ENCODE results near the gene ANKRD23.

Gene ANKRD23

GRCh38 chr2:96881349-96882195 is 37.8 kb upstream of the ANKRD23 start:
- peaks cover 1% of the 10 kb centered on the region for H3K27me3 Mint-ChIP-seq
- no peak overlapping the region for H3K4me3 Mint-ChIP-seq
- H3K4me1 Mint-ChIP-seq = no peaks in the 10 kb centered on the region
- H3K36me3 Mint-ChIP-seq = no peaks in the 10 kb centered on the region
- H3K27ac Mint-ChIP-seq = no peak overlapping the region
- H3K9me3 Mint-ChIP-seq = no peaks in the 10 kb centered on the region
- no peak for DNase-seq (ENCODE audit: low spot score in 2 of 2)
- ATAC-seq (ENCODE audit: low read depth) = no peak

DNA sequence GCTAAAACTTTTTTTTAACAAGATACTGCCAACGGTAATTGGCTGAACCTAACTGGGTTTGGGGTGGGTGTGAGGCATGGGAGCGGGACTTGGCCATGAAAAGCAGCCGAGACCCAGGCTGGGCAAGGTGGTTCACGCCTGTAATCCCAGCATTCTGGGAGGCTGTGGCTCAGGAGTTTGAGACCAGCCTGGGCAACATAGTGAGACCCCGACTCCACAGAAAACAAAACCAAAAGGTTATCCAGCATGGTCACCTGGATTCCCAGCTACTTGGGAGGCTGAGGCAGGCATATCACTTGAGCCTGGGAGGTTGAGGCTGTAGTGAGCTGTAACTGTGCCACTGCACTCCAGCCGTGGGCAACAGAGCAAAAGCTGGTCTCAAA is 37.1 kb upstream of the ANKRD23 start:
- no peak for DNase-seq (ENCODE audit: low spot score in 2 of 2)
- Mint-ChIP-seq H3K9me3 (no peaks in the 10 kb centered on the region), H3K27me3 (peaks cover 3% of the 10 kb centered on the region), H3K4me1 (no peaks in the 10 kb centered on the region), H3K27ac (no peak overlapping the region), H3K4me3 (no peak overlapping the region), H3K36me3 (no peaks in the 10 kb centered on the region)
- ATAC-seq (ENCODE audit: low read depth) = no peak

GRCh38 chr2:96879545-96880040 is 35.8 kb upstream of the ANKRD23 start:
- Mint-ChIP-seq H3K4me1 (peaks cover 2% of the 10 kb centered on the region), H3K9me3 (no peaks in the 10 kb centered on the region), H3K27ac (no peak overlapping the region), H3K27me3 (peaks cover 4% of the 10 kb centered on the region), H3K36me3 (no peaks in the 10 kb centered on the region), H3K4me3 (no peak overlapping the region)
- ATAC-seq (ENCODE audit: low read depth) (no peak), DNase-seq (ENCODE audit: low spot score in 2 of 2) (no peak)

DNA sequence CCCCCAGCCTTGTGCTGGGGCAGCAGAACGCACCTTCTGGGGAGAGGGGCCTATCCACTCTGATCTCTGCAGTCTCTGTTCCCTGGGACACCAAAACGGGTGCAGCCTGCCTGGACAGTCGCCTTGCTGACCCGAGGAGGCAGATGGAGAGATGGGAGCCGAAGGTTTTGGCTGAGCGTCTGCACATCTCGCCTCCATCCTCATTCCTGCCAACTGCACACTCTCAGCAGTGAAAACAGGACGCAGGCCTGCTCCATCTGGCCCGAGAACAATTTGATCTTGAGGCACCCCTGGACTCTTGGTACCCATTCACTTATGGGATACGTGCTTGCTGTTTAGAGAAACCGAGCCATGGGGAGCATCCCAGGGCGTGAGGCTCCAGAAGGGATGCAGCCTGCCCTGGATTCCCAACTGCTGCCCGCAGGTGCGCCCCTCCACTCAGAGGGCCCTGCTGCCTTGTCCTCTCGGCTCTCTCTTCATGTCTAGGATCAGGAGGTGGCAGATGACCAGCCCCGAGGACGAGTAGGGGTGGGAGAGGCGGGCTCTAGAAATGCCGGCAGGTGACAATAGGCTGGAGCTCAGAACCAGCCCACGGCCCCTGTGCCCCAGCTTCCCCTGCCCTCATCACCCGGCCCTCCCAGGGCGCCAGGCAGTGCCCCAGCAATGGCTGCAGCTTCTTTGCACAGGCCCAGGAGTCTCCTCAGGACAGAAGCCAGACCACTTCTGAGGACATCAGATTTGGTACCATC is 35.1 kb upstream of the ANKRD23 start:
- Mint-ChIP-seq H3K4me3 (no peak overlapping the region), H3K27me3 (peaks cover 4% of the 10 kb centered on the region), H3K36me3 (no peaks in the 10 kb centered on the region)

DNA sequence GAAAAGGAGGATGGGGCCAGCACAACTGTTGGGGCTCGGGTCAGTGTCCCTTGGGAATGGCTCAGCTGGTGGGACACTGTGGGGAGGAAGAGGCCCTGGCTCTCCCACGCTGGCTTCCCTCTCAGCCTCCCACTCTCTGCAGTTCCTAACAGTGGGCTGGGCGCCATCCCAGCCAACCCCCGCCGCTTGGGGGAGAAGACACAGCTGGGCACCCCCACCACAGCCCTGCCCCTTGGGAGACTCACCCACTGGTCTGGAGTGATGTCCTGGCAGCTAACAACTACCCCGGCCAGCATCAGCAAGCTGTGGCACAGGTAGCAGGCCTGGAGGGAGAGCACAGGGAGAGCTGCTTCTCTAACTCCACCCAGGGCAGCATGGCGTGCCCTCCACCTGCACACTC is 34.4 kb upstream of the ANKRD23 start:
- no peak overlapping the region for H3K4me3 Mint-ChIP-seq
- H3K9me3 Mint-ChIP-seq = no peaks in the 10 kb centered on the region
- DNase-seq (ENCODE audit: low spot score in 2 of 2) (no peak), ATAC-seq (ENCODE audit: low read depth) (no peak)
- no peaks in the 10 kb centered on the region for H3K36me3 Mint-ChIP-seq
- peaks cover 8% of the 10 kb centered on the region for H3K4me1 Mint-ChIP-seq
- H3K27me3 Mint-ChIP-seq = peaks cover 4% of the 10 kb centered on the region
- no peak overlapping the region for H3K27ac Mint-ChIP-seq

More for the DNA sequence above, 35.1 kb upstream of the ANKRD23 start:
- Mint-ChIP-seq H3K4me1 (peaks cover 8% of the 10 kb centered on the region), H3K9me3 (no peaks in the 10 kb centered on the region), H3K27ac (no peak overlapping the region)
- DNase-seq (ENCODE audit: low spot score in 2 of 2) (no peak), ATAC-seq (ENCODE audit: low read depth) (no peak)

DNA sequence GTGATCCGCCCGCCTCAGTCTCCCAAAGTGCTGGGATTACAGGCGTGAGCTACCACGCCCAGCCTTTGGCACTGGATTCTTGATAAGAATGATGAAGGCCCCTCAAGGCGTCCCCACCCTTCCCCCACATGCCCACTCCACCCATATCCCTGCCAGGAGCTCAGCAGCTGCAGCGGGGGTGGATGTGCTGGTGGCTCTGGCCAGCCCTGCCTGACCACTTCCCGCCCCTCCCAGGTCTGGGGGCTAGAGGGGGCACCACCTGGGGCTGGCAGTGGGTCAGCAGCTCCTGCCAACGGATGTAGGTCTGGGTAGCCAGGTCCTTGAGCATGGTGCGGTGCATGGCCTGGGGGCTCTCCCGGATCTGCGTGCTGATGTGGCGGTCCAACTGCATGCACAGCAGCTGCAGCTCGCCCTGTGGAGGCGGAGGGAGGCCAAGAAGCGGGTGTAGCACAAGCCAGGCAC is 33.8 kb upstream of the ANKRD23 start:
- H3K27ac Mint-ChIP-seq = no peak overlapping the region
- no peak for DNase-seq (ENCODE audit: low spot score in 2 of 2)
- H3K4me1 Mint-ChIP-seq = peaks cover 8% of the 10 kb centered on the region
- ATAC-seq (ENCODE audit: low read depth) = no peak
- no peaks in the 10 kb centered on the region for H3K36me3 Mint-ChIP-seq
- no peaks in the 10 kb centered on the region for H3K9me3 Mint-ChIP-seq
- no peak overlapping the region for H3K4me3 Mint-ChIP-seq
- H3K27me3 Mint-ChIP-seq = peaks cover 4% of the 10 kb centered on the region

DNA sequence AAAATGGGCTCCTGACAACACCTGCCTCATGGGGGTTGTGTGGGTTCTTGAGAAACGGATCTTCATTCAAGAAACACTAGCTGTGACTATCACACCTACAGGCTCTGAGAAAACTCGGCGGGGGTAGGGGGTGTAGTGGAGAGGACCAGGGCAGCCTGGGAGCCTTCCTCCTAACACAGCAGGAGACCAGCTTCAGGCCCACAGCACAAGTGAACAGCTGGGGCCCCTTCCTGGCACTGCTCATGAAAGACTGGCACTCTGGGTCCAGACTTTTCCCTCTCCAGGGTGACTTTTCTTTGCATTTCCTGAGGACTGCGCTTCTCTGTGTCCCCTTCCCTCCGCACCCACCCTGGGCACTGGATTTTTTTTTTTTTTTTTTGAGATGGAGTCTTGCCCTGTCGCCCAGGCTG is 33.2 kb upstream of the ANKRD23 start:
- Mint-ChIP-seq H3K4me3 (no peak overlapping the region), H3K9me3 (no peaks in the 10 kb centered on the region), H3K36me3 (no peaks in the 10 kb centered on the region), H3K27me3 (peaks cover 4% of the 10 kb centered on the region), H3K27ac (no peak overlapping the region), H3K4me1 (peaks cover 8% of the 10 kb centered on the region)
- DNase-seq (ENCODE audit: low spot score in 2 of 2) (no peak), ATAC-seq (ENCODE audit: low read depth) (no peak)

DNA sequence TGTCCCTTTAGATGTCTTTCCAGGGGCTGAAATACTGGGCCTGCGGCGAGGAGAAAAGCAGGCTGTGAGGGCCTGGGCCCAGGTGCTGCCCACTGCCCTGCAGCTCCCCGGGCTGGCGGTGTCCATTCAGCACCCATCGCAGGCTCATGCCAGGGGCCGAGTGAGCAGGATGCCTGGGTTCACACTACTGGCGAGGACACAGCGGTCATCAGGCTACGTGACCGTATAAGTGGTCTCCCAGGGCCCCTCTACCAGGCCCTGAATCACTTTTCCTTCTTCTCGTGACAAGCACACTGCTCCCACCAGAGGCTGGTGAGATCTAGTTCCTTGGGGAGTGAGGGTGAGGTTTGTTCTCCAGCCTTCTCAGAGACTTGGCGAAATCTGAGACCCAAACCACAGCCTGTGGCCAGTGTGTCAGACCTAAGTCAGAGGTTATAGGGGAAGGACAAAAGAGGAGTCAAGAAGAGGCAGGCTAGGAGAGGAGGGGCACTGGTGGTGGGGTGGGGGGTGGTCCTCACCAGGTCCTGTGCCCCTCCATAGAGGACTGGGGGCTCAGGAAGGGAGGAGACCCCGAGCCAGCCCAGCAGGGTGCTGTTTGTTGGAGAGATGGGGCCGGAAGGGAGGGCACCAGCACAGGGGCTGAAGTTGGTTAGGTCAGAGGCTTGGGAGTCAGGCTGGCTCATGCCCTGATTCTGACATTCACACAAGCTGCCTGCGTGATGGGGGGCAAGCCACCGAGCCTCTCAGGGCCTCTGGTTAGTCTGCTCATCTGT is 32.6 kb upstream of the ANKRD23 start:
- H3K36me3 Mint-ChIP-seq = no peaks in the 10 kb centered on the region
- peaks cover 8% of the 10 kb centered on the region for H3K4me1 Mint-ChIP-seq
- no peak overlapping the region for H3K4me3 Mint-ChIP-seq
- H3K27ac Mint-ChIP-seq = no peak overlapping the region
- H3K9me3 Mint-ChIP-seq = no peaks in the 10 kb centered on the region
- H3K27me3 Mint-ChIP-seq = peaks cover 4% of the 10 kb centered on the region
- DNase-seq (ENCODE audit: low spot score in 2 of 2) (no peak), ATAC-seq (ENCODE audit: low read depth) (no peak)

- peaks cover 5% of the 10 kb centered on the region for H3K27me3 Mint-ChIP-seq
- no peaks in the 10 kb centered on the region for H3K9me3 Mint-ChIP-seq
These were observed 31.9 kb upstream of the ANKRD23 start for GRCh38 chr2:96875498-96876268.

DNA sequence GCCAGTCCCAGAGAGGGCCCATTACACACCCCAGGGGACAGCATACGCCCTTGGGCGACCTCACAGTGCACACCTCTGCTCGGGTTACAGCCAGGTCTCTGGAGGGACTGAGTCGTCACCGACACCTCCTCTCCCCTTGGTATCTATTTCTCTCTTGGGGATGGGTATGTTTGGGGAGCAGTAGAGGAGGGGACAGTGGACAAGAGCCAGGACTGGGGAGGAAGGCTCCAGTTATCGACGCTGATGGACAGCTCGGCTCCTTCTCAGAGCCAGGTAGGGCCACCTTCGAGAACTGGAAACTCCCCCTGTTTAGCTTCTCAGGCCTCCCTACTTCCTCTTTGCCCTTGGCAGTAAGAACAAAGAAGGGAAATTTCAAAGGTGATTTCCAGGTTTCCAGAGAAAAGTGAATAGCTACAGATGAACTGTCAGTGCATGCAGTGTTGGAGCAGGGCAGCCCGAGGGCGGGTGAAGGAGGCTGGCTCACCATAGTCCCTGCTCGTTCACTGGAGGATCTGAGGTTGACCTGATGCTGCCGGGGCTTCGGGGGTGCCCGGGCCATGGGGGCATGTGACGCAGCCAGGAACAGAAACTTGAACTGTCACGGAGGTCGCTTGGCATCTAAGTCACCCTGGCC is 30.5 kb upstream of the ANKRD23 start:
- DNase-seq (ENCODE audit: low spot score in 2 of 2) (peak; percentile 57 to 63), ATAC-seq (ENCODE audit: low read depth) (peak; percentile 80)
- peaks cover 7% of the 10 kb centered on the region for H3K27me3 Mint-ChIP-seq
- peak overlapping the region; percentile 71 for H3K4me3 Mint-ChIP-seq
- peak overlapping the region; percentile 94 for H3K27ac Mint-ChIP-seq
- peaks cover 13% of the 10 kb centered on the region for H3K4me1 Mint-ChIP-seq
- no peaks in the 10 kb centered on the region for H3K36me3 Mint-ChIP-seq
- H3K9me3 Mint-ChIP-seq = no peaks in the 10 kb centered on the region

More at GRCh38 chr2:96875498-96876268, 31.9 kb upstream of the ANKRD23 start:
- ATAC-seq (ENCODE audit: low read depth) (no peak), DNase-seq (ENCODE audit: low spot score in 2 of 2) (no peak)
- Mint-ChIP-seq H3K4me1 (peaks cover 11% of the 10 kb centered on the region), H3K4me3 (no peak overlapping the region), H3K36me3 (no peaks in the 10 kb centered on the region), H3K27ac (peak overlapping the region; percentile 94)

GRCh38 chr2:96873651-96874096 is 29.9 kb upstream of the ANKRD23 start:
- Mint-ChIP-seq H3K4me1 (peaks cover 13% of the 10 kb centered on the region), H3K4me3 (no peak overlapping the region), H3K27ac (peak overlapping the region; percentile 94)

GRCh38 chr2:96872591-96873349 is 28.9 kb upstream of the ANKRD23 start:
- DNase-seq (ENCODE audit: low spot score in 2 of 2) = no peak
- Mint-ChIP-seq H3K4me1 (peaks cover 15% of the 10 kb centered on the region), H3K27ac (no peak overlapping the region), H3K4me3 (no peak overlapping the region), H3K9me3 (no peaks in the 10 kb centered on the region), H3K36me3 (no peaks in the 10 kb centered on the region), H3K27me3 (peaks cover 7% of the 10 kb centered on the region)
- ATAC-seq (ENCODE audit: low read depth) = no peak

More at GRCh38 chr2:96873651-96874096, 29.9 kb upstream of the ANKRD23 start:
- Mint-ChIP-seq H3K9me3 (no peaks in the 10 kb centered on the region), H3K27me3 (peaks cover 7% of the 10 kb centered on the region), H3K36me3 (no peaks in the 10 kb centered on the region)
- DNase-seq (ENCODE audit: low spot score in 2 of 2) (no peak), ATAC-seq (ENCODE audit: low read depth) (no peak)

All from memory B cell (primary cell).